Right atrium auricular region (tissue), 2 donors: Measurements from ENCODE around the gene C17orf113. TPM values are rescaled to one million over a fixed set of nuclear protein-coding genes. Genes with fewer than 3 reads are reported as not detected.
A peak's percentile ranks its signal among the peaks of the same experiment; 100 is the strongest.

Experiments used
- DNase-seq: peaks from one replicate; pipeline ENCODE4 v3.0.0-alpha.2; 2019; ENCODE audit warnings: low spot score
- H3K27ac ChIP-seq, 2 donors: fragments of 200-600 bp; sonication (generic); 1 replicate in 1 of 2; 2 replicates in 1 of 2; pipeline ENCODE4 v1.5.1; 2016 to 2019
- H3K27me3 ChIP-seq, 2 donors: fragments of 200-600 bp; sonication (generic); one replicate each; pipeline versions ENCODE4 v1.5.1 to v1.6.0; 2017 to 2019
- H3K36me3 ChIP-seq: fragments of 200-600 bp; sonication (generic); one replicate; pipeline ENCODE4 v1.5.1; 2016
- H3K4me1 ChIP-seq, 2 donors: fragments of 200-600 bp; sonication (generic); one replicate each; pipeline versions ENCODE4 v1.5.1 to v1.6.0; 2017 to 2019
- H3K4me3 ChIP-seq, 2 donors: fragments of 200-600 bp; sonication (generic); 1 replicate in 1 of 2; 2 replicates in 1 of 2; pipeline ENCODE4 v1.5.1; 2017 to 2019; ENCODE audit warnings: mild to moderate bottlenecking in 1 of 2, moderate library complexity in 1 of 2
- H3K9me3 ChIP-seq, 2 donors: fragments of 200-600 bp; sonication (generic); one replicate each; pipeline ENCODE4 v1.5.1; 2019
- total RNA-seq, 2 donors: library from RNA; depleted of rRNA; stranded (reverse); fragments of >200 nt; gene quantifications; one replicate each; pipeline ENCODE4 v1.1.0, GENCODE V29; 2016
- TF ChIP-seq, protein P1 (sequence below), 2 donors: fragments of 200-600 bp; sonication (generic); IDR thresholded peaks; one replicate each; pipeline ENCODE4 v1.5.1; 2019; ENCODE audit warnings: antibody characterized with exemption in 2 of 2

Gene C17orf113
- total RNA-seq, 2 donors from 2014 or later, result 0.74 to 0.94 TPM

DNA sequence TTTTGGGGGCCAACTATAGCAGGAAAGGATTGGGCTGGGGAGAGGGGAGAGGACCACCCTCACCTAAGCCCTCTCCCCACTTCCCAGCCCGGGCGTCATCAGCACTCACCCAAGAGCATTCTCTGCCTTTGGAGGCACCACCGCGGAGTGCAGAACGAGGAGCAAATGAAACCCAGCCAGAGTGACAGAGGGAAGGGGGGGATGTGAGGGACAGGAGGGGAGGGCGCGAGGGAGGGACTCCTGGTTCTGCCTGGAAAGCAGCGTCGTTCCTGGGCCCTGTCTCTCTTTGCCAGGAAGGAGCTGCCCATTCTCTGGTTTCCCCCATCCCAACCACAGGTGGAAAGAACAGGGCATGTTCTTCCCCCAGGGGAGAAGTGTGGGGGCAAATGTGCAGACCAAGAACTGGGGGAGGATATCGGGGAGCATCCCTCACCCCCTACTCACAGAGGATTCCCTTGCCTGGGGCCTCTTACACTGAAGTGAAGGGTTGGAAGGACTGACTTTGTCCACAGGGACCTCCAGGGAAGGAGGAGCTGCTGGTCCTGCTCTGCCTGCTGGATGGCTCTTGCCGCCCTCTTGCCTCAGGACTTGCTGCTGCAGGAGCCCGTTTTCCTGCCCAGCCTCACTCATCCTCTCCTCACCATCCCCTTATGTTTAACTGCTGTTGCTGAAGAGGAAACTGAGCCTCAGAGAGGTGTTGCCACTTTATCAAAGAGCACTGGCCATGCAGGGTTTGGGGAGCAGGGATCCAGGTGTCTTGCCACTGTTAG, 3.5 kb upstream of the C17orf113 start:
- no peaks in the 10 kb centered on the region for H3K36me3 ChIP-seq
- H3K4me3 ChIP-seq, result no peak overlapping the region
- H3K27ac ChIP-seq, result no peak overlapping the region
- TF ChIP-seq, protein P1, sequence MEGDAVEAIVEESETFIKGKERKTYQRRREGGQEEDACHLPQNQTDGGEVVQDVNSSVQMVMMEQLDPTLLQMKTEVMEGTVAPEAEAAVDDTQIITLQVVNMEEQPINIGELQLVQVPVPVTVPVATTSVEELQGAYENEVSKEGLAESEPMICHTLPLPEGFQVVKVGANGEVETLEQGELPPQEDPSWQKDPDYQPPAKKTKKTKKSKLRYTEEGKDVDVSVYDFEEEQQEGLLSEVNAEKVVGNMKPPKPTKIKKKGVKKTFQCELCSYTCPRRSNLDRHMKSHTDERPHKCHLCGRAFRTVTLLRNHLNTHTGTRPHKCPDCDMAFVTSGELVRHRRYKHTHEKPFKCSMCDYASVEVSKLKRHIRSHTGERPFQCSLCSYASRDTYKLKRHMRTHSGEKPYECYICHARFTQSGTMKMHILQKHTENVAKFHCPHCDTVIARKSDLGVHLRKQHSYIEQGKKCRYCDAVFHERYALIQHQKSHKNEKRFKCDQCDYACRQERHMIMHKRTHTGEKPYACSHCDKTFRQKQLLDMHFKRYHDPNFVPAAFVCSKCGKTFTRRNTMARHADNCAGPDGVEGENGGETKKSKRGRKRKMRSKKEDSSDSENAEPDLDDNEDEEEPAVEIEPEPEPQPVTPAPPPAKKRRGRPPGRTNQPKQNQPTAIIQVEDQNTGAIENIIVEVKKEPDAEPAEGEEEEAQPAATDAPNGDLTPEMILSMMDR (IDR thresholded peaks at IDR 0.05), result no peak
- H3K4me1 ChIP-seq, result peaks cover 0 to 12% of the 10 kb centered on the region in 2 donors
- no peak for DNase-seq
- peaks cover 0 to 8% of the 10 kb centered on the region in 2 donors for H3K27me3 ChIP-seq
- no peaks in the 10 kb centered on the region for H3K9me3 ChIP-seq

DNA sequence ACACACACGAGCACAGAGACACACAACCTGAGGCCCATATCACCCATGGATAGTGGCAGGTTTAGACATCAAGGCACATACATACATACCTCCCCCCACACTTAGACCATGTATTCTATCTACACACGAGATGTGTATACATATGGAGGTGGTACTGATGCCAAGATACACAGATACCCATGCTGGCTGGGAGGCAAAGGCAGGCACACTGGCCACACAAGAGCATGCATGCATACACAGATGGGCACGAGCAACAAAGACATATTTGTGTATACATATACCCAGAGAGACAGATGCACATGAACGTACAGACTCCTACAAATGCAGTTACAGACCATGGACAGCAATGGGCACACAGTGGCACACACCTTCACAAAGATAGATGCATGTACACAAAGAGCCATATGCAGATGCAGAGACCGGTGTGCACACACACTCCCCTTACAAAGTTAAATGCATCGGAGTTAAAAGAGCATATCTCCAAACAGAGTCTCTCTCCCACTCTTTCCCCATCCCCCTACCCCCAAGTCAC, 2.0 kb upstream of the C17orf113 start:
- Histone ChIP-seq H3K36me3 (no peaks in the 10 kb centered on the region), H3K27me3 (peaks cover 0 to 8% of the 10 kb centered on the region in 2 donors), H3K27ac (no peak overlapping the region), H3K4me3 (no peak overlapping the region), H3K9me3 (no peaks in the 10 kb centered on the region), H3K4me1 (peaks cover 0 to 12% of the 10 kb centered on the region in 2 donors)
- TF ChIP-seq, protein P1 (IDR thresholded peaks at IDR 0.05), result no peak
- DNase-seq, result no peak

GRCh38 chr17:42051645-42052044, 1.2 kb upstream of the C17orf113 start:
- H3K4me3 ChIP-seq, result no peak overlapping the region
- no peak overlapping the region for H3K27ac ChIP-seq
- H3K27me3 ChIP-seq, result peaks cover 0 to 8% of the 10 kb centered on the region in 2 donors
- TF ChIP-seq, protein P1 (IDR thresholded peaks at IDR 0.05), result no peak
- no peak for DNase-seq
- H3K36me3 ChIP-seq, result no peaks in the 10 kb centered on the region
- H3K4me1 ChIP-seq, result peaks cover 0 to 12% of the 10 kb centered on the region in 2 donors
- H3K9me3 ChIP-seq, result no peaks in the 10 kb centered on the region

- TF ChIP-seq, protein P1 (IDR thresholded peaks at IDR 0.05), result no peak
Measured at GRCh38 chr17:42051013-42051400, 606 bp upstream of the C17orf113 start.

DNA sequence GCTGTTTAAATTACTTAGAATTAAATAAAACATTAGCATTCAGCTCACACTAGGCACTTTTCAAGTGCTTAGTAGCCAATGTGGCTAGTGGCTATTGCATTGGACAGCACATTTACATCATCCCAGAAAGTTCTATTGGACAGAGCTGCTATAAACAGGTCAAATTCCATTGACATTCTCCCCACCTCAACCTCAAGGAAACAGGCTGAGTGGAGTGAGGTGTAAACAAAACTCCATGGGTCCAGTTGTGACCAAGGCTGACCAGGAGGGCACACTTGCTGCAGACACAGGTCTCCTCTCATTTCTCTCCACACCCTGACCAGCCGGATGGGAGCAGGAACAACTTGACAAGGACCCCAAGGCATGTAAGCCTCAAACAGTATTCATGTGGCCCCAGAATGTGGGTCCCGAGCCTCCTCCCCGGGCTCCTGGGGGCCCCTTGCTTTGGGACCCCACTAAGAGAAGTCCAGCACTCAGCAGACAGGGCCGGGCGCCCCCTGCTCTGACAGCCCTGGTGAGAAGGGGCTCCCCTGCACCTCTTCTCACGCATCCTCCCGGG, 488 bp downstream of the C17orf113 start:
- peaks cover 0 to 12% of the 10 kb centered on the region in 2 donors for H3K4me1 ChIP-seq
- DNase-seq, result no peak
- H3K36me3 ChIP-seq, result no peaks in the 10 kb centered on the region
- TF ChIP-seq, protein P1 (IDR thresholded peaks at IDR 0.05), result no peak
- H3K27me3 ChIP-seq, result peaks cover 0 to 8% of the 10 kb centered on the region in 2 donors
- H3K9me3 ChIP-seq, result no peaks in the 10 kb centered on the region
- H3K4me3 ChIP-seq, result peak overlapping the region; percentile 59 to 72
- H3K27ac ChIP-seq, result peak overlapping the region in 1 of 2 donors; percentile 51

More at GRCh38 chr17:42051013-42051400, 606 bp upstream of the C17orf113 start:
- Histone ChIP-seq H3K27me3 (peaks cover 0 to 8% of the 10 kb centered on the region in 2 donors), H3K27ac (no peak overlapping the region), H3K4me1 (peaks cover 0 to 12% of the 10 kb centered on the region in 2 donors), H3K4me3 (peak overlapping the region; percentile 59 to 72), H3K9me3 (no peaks in the 10 kb centered on the region), H3K36me3 (no peaks in the 10 kb centered on the region)
- no peak for DNase-seq
